IPS-NIHi7 (cell line): ENCODE data around the gene ZNF93.
"Not testable (repeated sequence)": the region's sequence is repeated elsewhere in the genome, so short reads cannot be mapped to it uniquely, and the experiment has no call there.

Experiments used
- DNase-seq: peaks from one replicate; pipeline ENCODE4 v3.0.0; 2012; ENCODE audit warnings: mixed read lengths; ENCODE audit errors: extremely low spot score

The ZNF93 gene

GRCh38 chr19:19900729-19901444 is at the start of gene ZNF93:
TSS of gene ZNF93 (plus strand) at chr19:19900946. CDS start at chr19:19901089, 143 bp downstream.
- peak; percentile 97 for DNase-seq

GRCh38 chr19:19851740-19852139 is 49.0 kb upstream of the ZNF93 start:
- DNase-seq, result not testable (repeated sequence)

- DNase-seq, result no peak
These were observed 42.0 kb upstream of the ZNF93 start for GRCh38 chr19:19858751-19859150.

- DNase-seq, result peak; percentile 91
These were observed 39.9 kb upstream of the ZNF93 start for GRCh38 chr19:19860756-19861390.

GRCh38 chr19:19865750-19866610 is 34.8 kb upstream of the ZNF93 start, which contains the start of gene ZNF253:
TSS of gene ZNF253 (plus strand) at chr19:19865882. CDS start at chr19:19865997, 115 bp downstream.
- peak; percentile 93 for DNase-seq

- DNase-seq, result peak; percentile 82
These were observed 34.0 kb upstream of the ZNF93 start for GRCh38 chr19:19866611-19867248.

- not testable (repeated sequence) for DNase-seq
These were observed 30.7 kb upstream of the ZNF93 start for GRCh38 chr19:19870086-19870485.

- DNase-seq, result no peak
These were observed 28.8 kb upstream of the ZNF93 start for GRCh38 chr19:19871932-19872331.

- no peak for DNase-seq
These were observed 27.4 kb upstream of the ZNF93 start for GRCh38 chr19:19873381-19873780.

GRCh38 chr19:19877724-19878123 is 23.0 kb upstream of the ZNF93 start:
- no peak for DNase-seq

GRCh38 chr19:19884583-19884982 is 16.2 kb upstream of the ZNF93 start:
- DNase-seq, result no peak

- not testable (repeated sequence) for DNase-seq
These were observed 8.4 kb upstream of the ZNF93 start for GRCh38 chr19:19892055-19892941.

- DNase-seq, result peak; percentile 10
These were observed 512 bp upstream of the ZNF93 start for GRCh38 chr19:19900139-19900728.

- not testable (repeated sequence) for DNase-seq
These were observed 6.8 kb downstream of the ZNF93 start for GRCh38 chr19:19907551-19907950.

GRCh38 chr19:19909654-19910053 is 8.9 kb downstream of the ZNF93 start:
- no peak for DNase-seq

GRCh38 chr19:19911150-19911549 is 10.4 kb downstream of the ZNF93 start:
- DNase-seq, result no peak

- DNase-seq, result no peak
These were observed 13.8 kb downstream of the ZNF93 start for GRCh38 chr19:19914596-19914995.

GRCh38 chr19:19930417-19930816 is 29.7 kb downstream of the ZNF93 start:
- DNase-seq, result not testable (repeated sequence)

GRCh38 chr19:19933432-19934314 is 32.9 kb downstream of the ZNF93 start:
- DNase-seq, result not testable (repeated sequence)
